ENCODE results near the gene BNIP3.

GRCh38 chr10:131996466-131997365 lies 15.0 kb upstream of the BNIP3 start:
- no peak for TF ChIP-seq POLR2A (IDR thresholded peaks at IDR 0.05)
- TF ChIP-seq CTCF (IDR thresholded peaks at IDR 0.05) = no peak
- TF ChIP-seq EP300 (IDR thresholded peaks at IDR 0.05) = no peak

All from tibial nerve (tissue), 4 donors.